Suprapubic skin (tissue), 4 donors: Measurements from ENCODE around the gene UBE2E3. TPM values are rescaled to one million over a fixed set of nuclear protein-coding genes. Genes with fewer than 3 reads are reported as not detected.

Source experiments
- DNase-seq, 2 donors: peaks; one replicate each; pipeline ENCODE4 v3.0.0-alpha.2; 2019; ENCODE audit warnings: low spot score in 2 of 2
- H3K27ac ChIP-seq: fragments of 200-600 bp; sonication (generic); one replicate; pipeline ENCODE4 v1.5.1; 2019
- H3K27me3 ChIP-seq: fragments of 200-600 bp; sonication (generic); one replicate; pipeline ENCODE4 v1.5.1; 2019
- H3K36me3 ChIP-seq: fragments of 200-600 bp; sonication (generic); one replicate; pipeline ENCODE4 v1.5.1; 2019
- H3K4me1 ChIP-seq: fragments of 200-600 bp; sonication (generic); one replicate; pipeline ENCODE4 v1.5.1; 2019
- H3K4me3 ChIP-seq: fragments of 200-600 bp; sonication (generic); one replicate; pipeline ENCODE4 v1.5.1; 2019; ENCODE audit warnings: mild to moderate bottlenecking
- H3K9me3 ChIP-seq: fragments of 200-600 bp; sonication (generic); one replicate; pipeline ENCODE4 v1.5.1; 2019
- CTCF ChIP-seq, 2 donors: fragments of 200-600 bp in 1 of 2; fragments of 450-650 bp in 1 of 2; sonication (generic) in 1 of 2; IDR thresholded peaks; one replicate each; pipeline ENCODE4 v1.5.1; 2016 to 2019; ENCODE audit warnings: antibody characterized with exemption in 2 of 2, mild to moderate bottlenecking in 1 of 2, moderate library complexity in 1 of 2
- EP300 ChIP-seq: sonication (generic); formaldehyde crosslinking; IDR thresholded peaks from one replicate; pipeline ENCODE4 v1.6.1; 2017; ENCODE audit warnings: antibody characterized with exemption
- POLR2A ChIP-seq, 2 donors: fragments of 450-650 bp; IDR thresholded peaks; one replicate each; pipeline ENCODE4 v1.6.1; 2017; ENCODE audit warnings: antibody characterized with exemption in 2 of 2, mild to moderate bottlenecking in 2 of 2, moderate library complexity in 2 of 2
- POLR2AphosphoS5 ChIP-seq, 3 donors: sonication (generic); formaldehyde crosslinking; IDR thresholded peaks; one replicate each; pipeline ENCODE4 v1.6.1; 2017; ENCODE audit warnings: antibody characterized with exemption in 3 of 3
- WGBS: methylation state at CpG from one replicate; pipeline ENCODE4 v1.1.5; 2018; 5-methylcytosine and 5-hydroxymethylcytosine counted together
- total RNA-seq, 4 donors: library from RNA; depleted of rRNA; stranded (reverse); fragments of >200 nt; gene quantifications; one replicate each; pipeline ENCODE4 v1.1.0, GENCODE V29; 2016

The UBE2E3 gene
- total RNA-seq, 4 donors from 2014 or later: 50.6 to 79.5 (median 66.1) TPM

- H3K27me3 ChIP-seq: no peaks in the 10 kb centered on the region
- TF ChIP-seq CTCF (IDR thresholded peaks at IDR 0.05) (no peak), POLR2A (IDR thresholded peaks at IDR 0.05) (no peak), EP300 (no peak), POLR2AphosphoS5 (IDR thresholded peaks at IDR 0.05) (no peak)
- whole genome bisulfite sequencing: 68% methylated on average over 1 of the region's 1 CpG
- DNase-seq: no peak
- no peaks in the 10 kb centered on the region for H3K9me3 ChIP-seq
- H3K36me3 ChIP-seq: no peaks in the 10 kb centered on the region
- no peak overlapping the region for H3K27ac ChIP-seq
- no peak overlapping the region for H3K4me3 ChIP-seq
- H3K4me1 ChIP-seq: no peaks in the 10 kb centered on the region
These were observed 37.1 kb upstream of the UBE2E3 start for GRCh38 chr2:180943275-180943674.

- no peak overlapping the region for H3K27ac ChIP-seq
These were observed 36.0 kb upstream of the UBE2E3 start for GRCh38 chr2:180944372-180944771.

GRCh38 chr2:180947208-180947689, 33.2 kb upstream of the UBE2E3 start:
- no peak for DNase-seq
- no peak overlapping the region for H3K27ac ChIP-seq
- WGBS: 85% methylated on average over 1 of the region's 1 CpG

More at GRCh38 chr2:180944372-180944771, 36.0 kb upstream of the UBE2E3 start:
- H3K4me3 ChIP-seq: no peak overlapping the region
- H3K36me3 ChIP-seq: no peaks in the 10 kb centered on the region
- H3K4me1 ChIP-seq: no peaks in the 10 kb centered on the region
- no peaks in the 10 kb centered on the region for H3K27me3 ChIP-seq
- TF ChIP-seq EP300 (no peak), POLR2A (IDR thresholded peaks at IDR 0.05) (no peak), POLR2AphosphoS5 (IDR thresholded peaks at IDR 0.05) (no peak), CTCF (IDR thresholded peaks at IDR 0.05) (no peak)
- H3K9me3 ChIP-seq: no peaks in the 10 kb centered on the region
- WGBS: 82% methylated on average over 3 of the region's 3 CpGs
- DNase-seq: no peak

GRCh38 chr2:180949896-180950295, 30.5 kb upstream of the UBE2E3 start:
- 40% methylated on average over 1 of the region's 1 CpG for WGBS
- Histone ChIP-seq H3K27me3 (no peaks in the 10 kb centered on the region), H3K4me3 (no peak overlapping the region), H3K36me3 (no peaks in the 10 kb centered on the region), H3K9me3 (no peaks in the 10 kb centered on the region), H3K27ac (no peak overlapping the region), H3K4me1 (no peaks in the 10 kb centered on the region)
- TF ChIP-seq EP300 (no peak), CTCF (IDR thresholded peaks at IDR 0.05) (no peak), POLR2A (IDR thresholded peaks at IDR 0.05) (no peak), POLR2AphosphoS5 (IDR thresholded peaks at IDR 0.05) (no peak)
- no peak for DNase-seq

More at GRCh38 chr2:180947208-180947689, 33.2 kb upstream of the UBE2E3 start:
- Histone ChIP-seq H3K36me3 (no peaks in the 10 kb centered on the region), H3K4me1 (no peaks in the 10 kb centered on the region), H3K4me3 (no peak overlapping the region), H3K9me3 (no peaks in the 10 kb centered on the region), H3K27me3 (no peaks in the 10 kb centered on the region)
- TF ChIP-seq POLR2A (IDR thresholded peaks at IDR 0.05) (no peak), CTCF (IDR thresholded peaks at IDR 0.05) (no peak), EP300 (no peak), POLR2AphosphoS5 (IDR thresholded peaks at IDR 0.05) (no peak)

- no peak for TF ChIP-seq EP300
- TF ChIP-seq POLR2AphosphoS5 (IDR thresholded peaks at IDR 0.05): no peak
- no peak for TF ChIP-seq POLR2A (IDR thresholded peaks at IDR 0.05)
- TF ChIP-seq CTCF (IDR thresholded peaks at IDR 0.05): no peak
- H3K4me1 ChIP-seq: no peaks in the 10 kb centered on the region
- H3K27me3 ChIP-seq: no peaks in the 10 kb centered on the region
- no peak overlapping the region for H3K4me3 ChIP-seq
- DNase-seq: no peak
- H3K27ac ChIP-seq: no peak overlapping the region
- no peaks in the 10 kb centered on the region for H3K36me3 ChIP-seq
- 88% methylated on average over 2 of the region's 2 CpGs for WGBS
- no peaks in the 10 kb centered on the region for H3K9me3 ChIP-seq
These were observed 28.3 kb upstream of the UBE2E3 start for GRCh38 chr2:180952082-180952481.
